Ovary (tissue), 3 donors: ENCODE results near the gene TMEM117.

Experiments
- EP300 ChIP-seq: sonication (generic); formaldehyde crosslinking; IDR thresholded peaks from one replicate; pipeline ENCODE4 v1.6.1; 2017; ENCODE audit warnings: antibody characterized with exemption
- POLR2A ChIP-seq: fragments of 450-650 bp; IDR thresholded peaks from one replicate; pipeline ENCODE4 v1.6.1; 2017; ENCODE audit warnings: antibody characterized with exemption, mild to moderate bottlenecking, moderate library complexity
- TF ChIP-seq, protein P1 (sequence below), 3 donors: fragments of 450-650 bp in 2 of 3; fragments of 200-600 bp in 1 of 3; IDR thresholded peaks; one replicate each; pipeline versions ENCODE4 v1.5.1 to v1.8.0; 2016 to 2022; ENCODE audit warnings: antibody characterized with exemption in 3 of 3, mild to moderate bottlenecking in 1 of 3
- donor health status: DM: no; HTN: no; CAD: no.

DNA sequence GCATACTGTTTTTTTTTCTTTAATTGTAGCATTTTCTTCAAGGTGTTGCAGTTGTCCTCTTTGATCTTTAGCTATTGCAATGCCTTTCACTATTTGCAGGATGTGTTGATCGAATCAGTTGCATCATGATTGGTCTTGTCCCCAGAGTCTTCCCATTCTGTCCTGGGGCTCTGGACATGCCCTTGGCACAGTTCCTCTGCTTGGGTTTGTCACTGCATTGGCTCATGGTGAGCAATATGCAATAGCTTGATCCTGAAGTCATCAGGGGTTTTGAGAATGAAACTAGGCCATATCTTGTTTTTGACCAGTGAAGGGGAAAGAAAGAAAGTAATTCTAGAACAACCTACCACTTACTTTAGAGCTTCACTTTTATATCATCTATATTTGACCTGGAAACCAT, 281.5 kb downstream of the TMEM117 start:
- TF ChIP-seq POLR2A (no peak), EP300 (no peak)
- TF ChIP-seq, protein P1, sequence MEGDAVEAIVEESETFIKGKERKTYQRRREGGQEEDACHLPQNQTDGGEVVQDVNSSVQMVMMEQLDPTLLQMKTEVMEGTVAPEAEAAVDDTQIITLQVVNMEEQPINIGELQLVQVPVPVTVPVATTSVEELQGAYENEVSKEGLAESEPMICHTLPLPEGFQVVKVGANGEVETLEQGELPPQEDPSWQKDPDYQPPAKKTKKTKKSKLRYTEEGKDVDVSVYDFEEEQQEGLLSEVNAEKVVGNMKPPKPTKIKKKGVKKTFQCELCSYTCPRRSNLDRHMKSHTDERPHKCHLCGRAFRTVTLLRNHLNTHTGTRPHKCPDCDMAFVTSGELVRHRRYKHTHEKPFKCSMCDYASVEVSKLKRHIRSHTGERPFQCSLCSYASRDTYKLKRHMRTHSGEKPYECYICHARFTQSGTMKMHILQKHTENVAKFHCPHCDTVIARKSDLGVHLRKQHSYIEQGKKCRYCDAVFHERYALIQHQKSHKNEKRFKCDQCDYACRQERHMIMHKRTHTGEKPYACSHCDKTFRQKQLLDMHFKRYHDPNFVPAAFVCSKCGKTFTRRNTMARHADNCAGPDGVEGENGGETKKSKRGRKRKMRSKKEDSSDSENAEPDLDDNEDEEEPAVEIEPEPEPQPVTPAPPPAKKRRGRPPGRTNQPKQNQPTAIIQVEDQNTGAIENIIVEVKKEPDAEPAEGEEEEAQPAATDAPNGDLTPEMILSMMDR (IDR thresholded peaks at IDR 0.05): no peak
